ACHN (cell line): ENCODE results near the gene MTA2.
A peak's percentile ranks its signal among the peaks of the same experiment; 100 is the strongest.
"Not testable (repeated sequence)": the region's sequence is repeated elsewhere in the genome, so short reads cannot be mapped to it uniquely, and the experiment has no call there.

Source experiments
- DNase-seq: peaks from one replicate; pipeline ENCODE4 v3.0.0-alpha.2; 2015
- in situ Hi-C: cut with HindIII; loops from 2 replicates; pipeline ENCODE4 v1.10.0; 2017; ENCODE audit warnings: low sequenced_read_pairs, low pct_ligation_motif_present, low pct_unique_long_range_greater_than_20kb

MTA2 gene

GRCh38 chr11:62599069-62599696 lies 2.5 kb downstream of the MTA2 start:
- in situ Hi-C loops = no loop called here
- DNase-seq = peak; percentile 91

DNA sequence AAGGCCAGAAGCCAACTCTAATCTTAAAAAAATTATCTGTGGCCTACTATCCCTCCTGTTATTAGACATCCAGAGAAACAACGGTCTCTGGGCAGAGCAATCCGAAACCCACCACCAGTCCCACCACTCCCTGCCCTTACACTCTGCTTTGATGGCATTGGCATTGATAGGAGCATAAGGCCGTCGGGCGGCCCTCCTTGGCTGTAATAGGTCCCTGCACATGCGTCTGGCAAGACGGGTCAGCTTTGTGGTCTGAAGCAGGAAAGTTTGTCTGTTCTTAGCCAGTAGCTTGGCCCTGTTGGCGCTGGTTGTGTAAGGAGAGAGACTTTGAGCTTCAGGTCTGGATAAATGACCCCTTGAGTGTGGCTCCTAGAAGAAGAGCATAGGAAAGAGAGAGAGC lies 6.5 kb downstream of the MTA2 start:
- no peak for DNase-seq
- in situ Hi-C loops = no loop called here

DNA sequence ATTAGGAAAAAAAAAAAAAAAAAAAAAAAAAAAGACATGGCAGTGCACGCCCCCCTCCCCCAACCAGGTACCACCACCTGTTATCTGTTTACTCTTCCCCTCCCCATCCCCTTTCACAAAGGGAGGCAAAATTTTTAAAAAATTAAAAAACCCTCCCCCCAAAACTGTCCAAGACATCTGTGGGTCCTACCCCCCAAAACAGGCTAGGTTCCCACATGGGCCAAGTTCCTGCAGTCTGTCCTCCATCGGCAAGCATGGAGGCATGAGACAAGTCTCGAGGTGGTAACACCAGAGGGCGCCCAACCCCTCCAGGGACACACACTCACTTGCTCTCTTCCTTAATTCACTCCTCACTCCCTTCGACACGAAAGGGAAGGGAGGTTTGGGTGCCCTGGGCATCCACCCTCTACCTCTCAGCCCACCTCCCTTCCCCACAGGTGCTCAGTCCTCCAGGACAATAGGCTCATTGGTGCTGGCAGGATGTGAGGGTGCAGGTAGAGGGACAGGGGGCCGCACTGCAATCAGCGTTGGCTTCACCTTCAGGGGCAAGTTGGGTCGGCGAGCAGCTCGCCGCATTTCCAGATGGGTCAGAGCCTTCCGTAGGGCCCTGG lies 8.1 kb downstream of the MTA2 start:
- in situ Hi-C loops = no loop called here
- peak; percentile 77 for DNase-seq

DNA sequence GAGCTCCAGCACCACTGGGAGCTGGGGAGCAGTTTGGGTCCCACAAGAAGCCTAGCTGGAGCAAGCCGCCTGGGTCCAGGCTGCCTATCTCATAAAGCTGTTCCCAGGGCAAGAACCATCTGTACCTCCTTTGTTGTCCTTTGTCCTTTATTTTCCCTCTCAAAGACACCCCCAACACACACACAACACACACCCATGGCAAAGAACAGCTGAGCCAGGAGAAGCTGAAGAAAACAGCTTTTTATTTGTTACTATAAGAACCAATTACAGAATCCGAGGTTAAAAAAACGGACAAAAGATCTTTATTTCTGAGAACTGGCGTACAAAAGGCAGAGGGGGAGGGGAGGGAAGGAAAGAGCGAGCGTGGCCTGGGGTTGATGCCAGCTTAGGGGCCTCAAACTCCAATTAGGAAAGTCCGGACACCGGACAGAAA lies 8.7 kb downstream of the MTA2 start:
- in situ Hi-C loops = no loop called here
- DNase-seq = no peak

DNA sequence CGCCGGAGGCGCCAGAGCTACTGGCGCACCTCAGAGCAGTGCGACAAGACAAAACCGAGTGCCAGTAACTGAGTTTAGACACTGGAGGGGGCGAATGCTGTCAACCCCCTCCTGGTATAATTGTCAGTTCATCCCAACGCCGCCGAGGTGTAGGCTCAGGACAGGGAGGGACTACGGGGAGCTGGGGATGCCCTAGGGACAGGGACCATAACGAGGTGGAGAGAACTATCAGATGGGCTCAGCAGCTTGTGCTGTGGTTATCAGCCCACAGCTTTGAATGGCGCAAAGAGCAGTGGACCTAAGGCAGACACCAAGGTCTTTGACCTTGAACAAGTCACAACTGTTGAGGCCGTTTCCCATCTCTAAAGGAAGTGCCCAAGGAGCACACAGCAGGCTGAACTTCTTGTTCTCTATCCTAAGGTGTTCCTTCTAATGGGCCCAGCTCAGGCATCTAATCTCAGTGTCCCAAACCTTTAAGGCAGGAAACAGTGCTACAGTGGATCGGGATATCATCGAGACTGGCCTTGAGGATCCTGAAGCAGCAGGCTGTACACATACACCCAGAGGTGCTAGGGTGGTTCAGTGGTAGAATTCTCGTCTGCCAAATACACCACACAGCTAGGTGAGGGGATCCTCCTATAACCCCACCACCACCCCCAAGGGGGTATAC lies 9.4 kb downstream of the MTA2 start:
- no peak for DNase-seq
- in situ Hi-C loops = no loop called here

GRCh38 chr11:62591448-62592145 lies 10.1 kb downstream of the MTA2 start, which contains the start of gene TUT1:
Gene TUT1, minus strand, starts transcription at chr11:62591523. Its CDS starts 38 bp downstream, at chr11:62591485.
- in situ Hi-C loops = no loop called here
- peak; percentile 98 for DNase-seq

DNA sequence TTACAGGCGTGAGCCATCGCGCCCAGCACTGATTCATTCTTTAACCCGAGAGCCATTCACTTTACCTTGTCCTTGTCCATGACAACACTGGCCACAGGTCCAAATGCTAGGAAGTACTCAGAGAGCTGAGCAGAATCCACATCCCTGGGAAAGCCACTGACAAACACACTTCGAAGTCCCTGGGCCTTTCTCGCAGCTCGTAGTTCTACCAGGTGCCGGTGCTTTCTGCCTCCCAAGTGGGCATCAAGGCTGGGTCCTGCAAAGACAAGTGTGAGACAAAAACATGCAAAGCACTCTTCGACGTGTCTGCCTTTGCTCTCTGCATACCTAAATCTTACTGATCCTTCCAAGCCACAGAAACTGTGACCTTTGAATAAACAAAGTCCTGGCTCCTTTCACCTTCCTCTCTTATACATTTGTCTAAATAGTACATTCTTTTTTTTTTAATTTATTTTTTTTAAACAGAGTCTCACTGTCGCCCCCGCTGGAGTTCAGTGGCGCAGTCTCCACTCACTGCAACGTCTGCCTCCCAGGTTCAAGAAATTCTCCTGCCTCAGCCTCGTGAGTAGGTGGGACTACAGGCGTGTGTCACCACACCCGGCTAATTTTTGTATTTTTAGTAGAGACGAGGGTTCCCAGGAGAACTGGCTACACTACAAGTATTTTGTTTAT lies 12.6 kb downstream of the MTA2 start:
- peak; percentile 29 for DNase-seq
- in situ Hi-C loops = no loop called here

- in situ Hi-C loops, DNase-seq: not testable (repeated sequence)
These were observed 16.3 kb downstream of the MTA2 start for GRCh38 chr11:62585356-62585755.

- in situ Hi-C loops, DNase-seq: not testable (repeated sequence)
These were observed 19.9 kb downstream of the MTA2 start for GRCh38 chr11:62581735-62582134.

DNA sequence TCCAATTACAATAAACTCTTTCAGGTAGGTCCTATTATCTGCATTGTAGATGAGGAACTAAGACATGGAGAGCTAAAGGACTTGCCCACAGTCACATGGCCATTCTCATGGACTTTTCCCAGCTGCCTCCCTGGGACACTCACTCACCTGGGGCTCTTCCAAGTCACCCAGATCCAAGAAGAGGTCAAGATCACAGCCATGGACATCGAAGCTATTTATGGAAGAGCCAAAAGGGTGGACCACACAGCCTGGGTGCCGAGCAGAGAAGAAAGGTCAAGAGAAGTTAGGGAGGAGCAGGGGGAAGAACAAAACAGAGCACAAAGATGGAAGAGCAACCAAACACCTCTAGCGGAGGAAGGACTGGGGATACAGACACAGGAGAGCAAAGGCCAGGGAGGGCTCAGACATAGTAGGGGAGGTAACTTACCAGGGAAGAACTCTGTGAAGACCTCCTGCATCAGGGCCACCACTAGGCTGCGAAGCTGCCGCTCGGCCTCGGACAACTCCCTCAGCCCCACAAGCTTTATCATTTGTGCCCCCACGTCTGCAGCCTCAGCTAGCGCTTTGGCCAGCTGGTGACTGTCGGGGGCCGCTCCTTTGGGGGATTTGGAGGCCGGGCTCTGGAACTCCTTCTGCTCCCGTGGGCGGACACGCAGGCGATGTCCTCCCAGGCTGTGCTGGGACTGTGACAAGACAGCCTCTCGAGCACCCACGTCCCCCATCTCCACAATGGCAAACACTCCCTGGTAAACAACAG lies 20.5 kb downstream of the MTA2 start:
- in situ Hi-C loops = no loop called here
- no peak for DNase-seq

GRCh38 chr11:62579252-62579651 lies 22.4 kb downstream of the MTA2 start:
- in situ Hi-C loops = no loop called here
- no peak for DNase-seq

DNA sequence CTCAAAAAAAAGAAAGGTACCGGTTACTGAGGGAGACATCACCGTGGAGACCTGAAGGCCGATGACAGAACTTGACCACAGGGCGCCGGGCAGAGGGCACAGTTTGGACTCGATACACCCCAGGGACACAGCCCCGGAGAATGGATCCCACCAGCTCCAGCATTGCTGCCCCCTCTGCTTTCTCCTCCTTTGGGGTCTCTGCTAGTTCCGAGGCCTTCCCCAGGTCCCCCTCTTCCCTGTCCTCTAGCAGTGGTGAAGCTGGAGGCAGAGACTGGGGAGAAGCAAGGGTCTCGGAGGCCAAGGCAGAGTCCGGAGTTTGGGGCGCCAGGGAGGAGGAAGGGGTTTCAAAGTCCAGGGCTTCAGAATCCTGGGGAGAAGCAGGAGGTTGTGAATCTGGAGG lies 23.1 kb downstream of the MTA2 start:
- in situ Hi-C loops = no loop called here
- no peak for DNase-seq

DNA sequence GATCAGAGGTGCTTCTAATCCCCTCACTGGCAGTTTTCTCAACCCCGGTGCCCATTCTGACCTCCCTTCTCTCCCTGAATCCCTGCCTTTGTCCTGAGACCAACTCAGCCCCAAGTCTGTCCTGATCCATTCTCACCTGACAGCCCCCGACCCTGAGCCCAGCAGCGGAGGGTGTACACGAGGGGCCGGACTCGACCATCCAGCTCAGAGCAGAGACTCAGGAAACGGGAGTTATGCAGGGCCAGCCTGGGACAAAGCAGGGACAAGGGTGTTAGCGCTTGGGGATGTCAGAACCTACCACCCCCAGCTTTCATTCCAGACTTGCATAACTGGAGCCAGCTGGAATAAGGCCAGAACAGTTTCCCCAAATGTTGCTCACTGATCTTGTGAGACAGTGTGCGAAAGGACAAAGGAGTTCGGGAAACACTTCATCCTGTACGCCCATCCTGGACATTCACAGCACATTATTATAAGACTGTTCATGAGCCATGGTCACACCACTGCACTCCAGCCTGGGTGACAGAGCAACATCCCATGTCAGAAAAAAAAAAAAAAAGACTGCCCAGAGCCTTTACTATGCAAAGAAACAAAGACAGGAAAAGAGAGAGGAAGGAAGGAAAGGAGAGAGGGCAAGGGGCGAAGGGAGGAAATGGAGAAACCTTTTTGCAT lies 24.5 kb downstream of the MTA2 start:
- DNase-seq = no peak
- in situ Hi-C loops = no loop called here

DNA sequence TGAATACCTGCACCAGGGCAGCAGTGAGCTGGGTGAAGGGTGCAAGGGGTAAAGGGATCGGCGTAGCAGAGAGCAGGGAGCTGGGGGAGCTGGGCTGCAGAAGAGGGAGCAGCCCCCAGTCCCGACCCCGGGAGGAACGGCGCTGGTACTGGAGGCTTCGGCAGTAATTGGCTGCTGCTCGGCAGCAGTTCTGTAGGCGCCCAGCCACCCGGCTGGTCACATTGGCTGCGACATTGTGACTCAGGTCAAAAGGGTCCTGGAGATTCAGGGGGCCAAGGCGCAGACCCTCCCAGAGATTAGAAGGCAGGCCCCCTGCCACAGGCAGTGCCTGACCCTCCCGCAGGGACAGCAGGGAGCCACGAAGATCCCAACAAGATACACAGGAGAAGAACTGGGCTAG lies 25.8 kb downstream of the MTA2 start:
- in situ Hi-C loops = no loop called here
- DNase-seq = no peak

DNA sequence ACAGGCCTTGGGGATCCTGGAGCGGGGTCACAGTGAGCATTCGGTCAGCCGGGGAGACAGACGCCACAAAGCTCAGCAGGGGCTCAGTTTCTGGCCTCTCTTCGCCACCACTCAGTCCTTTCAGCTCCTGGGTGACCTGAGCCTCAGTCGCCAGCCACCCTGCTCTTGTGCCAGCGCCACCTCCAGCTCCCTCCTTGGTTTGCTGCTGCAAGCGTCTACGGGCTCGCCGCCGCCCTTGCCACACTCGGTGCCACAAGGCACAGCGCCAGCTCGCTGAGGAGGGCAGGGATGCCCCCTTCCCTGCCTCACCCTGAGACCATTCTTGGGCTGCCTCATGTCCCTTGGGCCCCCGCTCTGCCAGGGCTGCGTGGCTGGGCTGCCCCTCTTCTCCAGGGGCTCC lies 26.5 kb downstream of the MTA2 start:
- in situ Hi-C loops = no loop called here

GRCh38 chr11:62574363-62575071 lies 27.1 kb downstream of the MTA2 start:
- in situ Hi-C loops = no loop called here
- no peak for DNase-seq

More for the DNA sequence above, 26.5 kb downstream of the MTA2 start:
- no peak for DNase-seq
